GM18499 (cell line): ENCODE results near the gene SMAD6.
"Not testable (repeated sequence)": the region's sequence is repeated elsewhere in the genome, so short reads cannot be mapped to it uniquely, and the experiment has no call there.

ENCODE experiments used
- ATAC-seq: cut with Tn5 transposase; IDR thresholded peaks from one replicate; pipeline ENCODE4 v1.9.1; 2021; ENCODE audit warnings: moderate number of reproducible peaks; ENCODE audit not compliant: insufficient read depth, unreplicated experiment

SMAD6 gene

DNA sequence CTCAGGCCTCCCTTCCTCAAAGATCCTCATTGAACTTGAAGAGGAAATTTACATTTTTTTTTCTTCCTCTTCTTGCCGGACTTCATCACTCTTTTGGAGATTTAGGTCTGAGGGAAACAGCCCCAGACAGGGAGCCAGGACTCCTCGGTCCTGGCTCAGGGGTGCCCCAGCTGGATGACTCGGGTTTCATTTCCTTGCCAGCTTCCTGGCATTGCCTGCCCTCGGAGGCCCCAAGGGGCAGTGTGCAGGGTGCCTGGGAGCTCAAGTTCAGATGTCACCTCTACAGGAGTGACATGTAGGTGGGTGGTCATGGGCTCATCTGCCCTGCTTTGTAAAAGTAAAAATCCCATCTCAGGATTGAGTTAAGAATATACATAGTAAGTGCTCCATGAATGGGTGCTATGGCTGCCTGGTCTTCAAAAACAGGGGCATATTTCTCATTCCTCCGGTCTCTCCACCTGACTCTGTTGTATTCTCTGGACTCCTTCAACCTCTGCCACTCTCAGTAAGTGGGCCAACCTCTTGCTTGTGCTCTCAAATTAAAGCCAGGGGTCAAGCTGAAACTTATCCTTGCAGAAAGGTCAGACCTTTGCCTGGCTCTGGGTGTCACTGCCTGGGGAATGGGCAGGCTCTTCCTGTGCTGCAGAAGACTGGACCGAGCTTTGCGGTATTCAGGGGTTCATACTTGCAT lies 51.8 kb downstream of the SMAD6 start:
- no peak for ATAC-seq

DNA sequence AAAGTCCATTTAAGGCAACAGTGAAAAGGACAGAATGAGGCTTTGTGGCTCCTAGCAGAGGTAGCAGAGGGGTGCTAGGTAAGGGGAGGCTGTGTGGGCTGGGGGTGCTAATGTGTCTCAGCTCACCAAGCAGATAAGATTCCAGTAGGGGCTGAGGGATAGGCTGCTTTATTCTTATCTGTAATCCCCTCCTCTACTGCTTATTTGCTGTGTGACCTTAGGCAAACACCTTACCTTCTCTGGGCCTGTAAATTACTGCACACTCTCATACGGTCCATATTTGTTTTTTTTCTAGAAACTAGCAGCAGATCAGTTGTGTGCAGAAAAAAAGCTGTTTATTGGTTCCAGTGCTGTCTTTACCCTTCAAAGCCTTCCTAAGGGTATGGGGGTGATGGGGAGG lies 52.8 kb downstream of the SMAD6 start:
- no peak for ATAC-seq

DNA sequence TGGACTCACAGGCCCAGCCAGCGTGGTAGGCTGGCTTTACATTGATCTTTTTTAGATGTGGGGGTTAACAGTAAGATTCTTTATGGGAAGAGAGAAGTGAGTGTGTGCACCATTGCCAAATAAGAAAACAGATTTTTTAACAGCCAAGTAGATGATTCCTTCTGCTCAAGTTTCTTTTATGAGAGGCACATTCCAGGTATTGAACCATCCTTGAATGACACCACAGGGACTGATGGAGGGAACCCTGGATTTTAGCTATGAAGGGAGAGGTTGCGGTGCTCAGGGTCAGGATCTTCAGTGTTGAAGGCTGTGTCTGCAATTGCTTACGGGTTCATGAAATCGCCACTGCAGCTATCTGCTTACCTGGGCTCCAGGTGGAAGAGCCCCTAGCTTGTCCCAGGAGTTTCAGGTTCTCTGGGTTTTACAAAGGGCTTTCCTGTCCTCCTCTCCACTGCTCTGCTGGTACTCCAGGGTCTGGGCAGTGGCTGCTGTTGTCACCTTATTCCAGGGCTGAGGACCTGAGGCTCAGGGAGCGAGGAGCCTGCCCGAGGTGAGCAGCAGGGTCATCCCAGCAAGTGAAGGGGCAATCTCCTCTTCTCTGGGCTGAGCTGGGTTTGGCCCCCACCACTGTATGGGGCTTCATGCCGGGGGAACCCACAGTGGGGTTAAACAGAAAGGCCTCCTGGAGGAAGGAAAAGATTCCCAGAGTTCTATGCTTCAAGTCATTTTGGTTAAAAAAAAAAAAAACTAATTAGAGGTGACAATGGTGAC lies 53.4 kb downstream of the SMAD6 start:
- ATAC-seq, result no peak

DNA sequence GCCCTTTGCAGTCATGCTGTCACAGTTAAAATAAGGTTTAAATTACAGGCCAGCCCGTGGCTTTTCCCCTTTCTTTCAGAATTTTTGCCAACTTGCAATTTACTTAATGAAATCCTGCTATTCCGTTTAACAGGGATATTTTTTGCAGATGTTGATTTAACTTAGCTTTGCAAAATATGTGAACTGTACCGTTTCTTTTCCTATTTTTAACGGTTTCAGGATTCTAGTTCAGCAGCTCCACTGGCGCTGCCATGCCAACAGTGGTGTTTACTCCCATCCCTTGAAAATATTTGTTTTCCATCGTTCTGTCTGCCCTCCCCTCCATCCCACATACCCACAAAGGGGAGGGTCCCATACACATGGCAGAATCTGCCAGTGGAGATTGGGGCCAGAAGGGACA lies 54.3 kb downstream of the SMAD6 start:
- ATAC-seq, result no peak

DNA sequence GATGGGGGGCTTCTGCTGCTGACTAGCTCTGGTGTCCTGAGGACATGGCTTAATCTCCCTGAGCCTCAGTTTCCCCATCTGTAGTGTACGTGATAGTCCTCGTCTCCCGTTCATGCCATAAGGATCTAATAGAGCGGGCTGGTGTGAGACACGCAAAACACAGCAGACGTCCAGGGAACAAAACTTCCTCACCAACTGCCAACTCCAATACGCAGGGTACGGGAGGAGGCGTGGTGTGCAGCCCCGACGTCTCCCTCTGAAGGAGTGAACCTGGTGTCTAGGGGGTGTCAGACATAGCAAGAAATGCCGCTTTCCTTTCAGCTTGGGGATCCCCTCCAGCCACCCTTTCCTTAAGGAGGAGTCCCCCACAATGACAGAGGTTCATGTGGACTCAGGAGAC lies 55.0 kb downstream of the SMAD6 start:
- ATAC-seq, result no peak

DNA sequence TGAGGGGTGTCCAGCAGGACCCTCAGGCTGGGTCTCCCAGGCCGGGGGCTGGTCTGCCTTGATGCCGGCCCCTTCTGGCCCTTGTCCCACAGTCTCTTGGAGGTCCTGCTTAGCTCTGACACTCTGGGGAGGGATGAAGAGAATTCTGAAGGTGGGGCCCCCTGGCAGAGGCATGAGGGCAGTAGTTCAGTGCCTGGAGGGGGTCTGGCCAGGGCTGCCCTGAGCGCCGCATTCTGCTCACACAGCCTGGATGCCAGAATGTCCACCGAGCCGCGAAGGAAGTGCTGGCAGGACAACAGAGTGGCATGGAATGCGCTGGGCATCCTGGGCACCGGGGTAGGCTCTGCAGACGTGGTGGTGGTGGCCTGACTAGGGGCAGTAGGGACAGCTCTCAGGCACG lies 55.5 kb downstream of the SMAD6 start:
- no peak for ATAC-seq

DNA sequence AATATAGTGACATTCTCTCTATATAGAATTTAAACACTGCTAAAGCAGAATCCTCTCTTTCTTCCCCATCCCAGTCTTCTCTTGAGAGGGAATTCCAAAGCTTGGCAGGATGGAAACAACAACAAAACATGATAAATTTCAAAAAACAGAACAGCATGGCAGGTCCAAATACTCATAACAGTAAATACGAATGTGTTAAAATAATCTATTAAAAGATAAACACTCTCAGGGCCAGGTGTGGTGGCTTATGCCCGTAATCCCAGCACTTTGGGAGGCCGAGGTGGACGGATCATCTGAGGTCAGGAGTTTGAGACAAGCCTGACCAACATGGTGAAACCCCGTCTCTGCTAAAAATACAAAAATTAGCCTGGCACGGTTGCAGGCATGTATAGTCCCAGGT lies 56.2 kb downstream of the SMAD6 start:
- not testable (repeated sequence) for ATAC-seq

DNA sequence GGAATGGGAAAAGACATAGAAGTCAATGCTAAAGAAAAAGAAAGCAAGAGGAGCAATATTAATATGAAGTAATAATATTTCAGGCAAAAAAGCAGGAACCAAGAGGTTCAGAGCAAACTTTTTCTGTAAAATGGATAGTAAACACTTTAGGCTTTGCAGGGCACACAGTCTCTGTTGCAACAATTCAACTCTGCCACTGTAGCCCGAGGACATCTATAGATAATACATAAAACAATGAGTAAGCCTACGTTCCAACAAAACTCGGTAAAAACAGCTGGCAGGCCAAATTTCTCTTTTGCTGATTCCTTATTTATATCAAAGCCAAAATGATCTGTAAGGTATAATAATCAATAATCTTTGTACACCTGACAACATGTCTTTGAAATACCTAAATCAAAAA lies 56.8 kb downstream of the SMAD6 start:
- ATAC-seq, result no peak

DNA sequence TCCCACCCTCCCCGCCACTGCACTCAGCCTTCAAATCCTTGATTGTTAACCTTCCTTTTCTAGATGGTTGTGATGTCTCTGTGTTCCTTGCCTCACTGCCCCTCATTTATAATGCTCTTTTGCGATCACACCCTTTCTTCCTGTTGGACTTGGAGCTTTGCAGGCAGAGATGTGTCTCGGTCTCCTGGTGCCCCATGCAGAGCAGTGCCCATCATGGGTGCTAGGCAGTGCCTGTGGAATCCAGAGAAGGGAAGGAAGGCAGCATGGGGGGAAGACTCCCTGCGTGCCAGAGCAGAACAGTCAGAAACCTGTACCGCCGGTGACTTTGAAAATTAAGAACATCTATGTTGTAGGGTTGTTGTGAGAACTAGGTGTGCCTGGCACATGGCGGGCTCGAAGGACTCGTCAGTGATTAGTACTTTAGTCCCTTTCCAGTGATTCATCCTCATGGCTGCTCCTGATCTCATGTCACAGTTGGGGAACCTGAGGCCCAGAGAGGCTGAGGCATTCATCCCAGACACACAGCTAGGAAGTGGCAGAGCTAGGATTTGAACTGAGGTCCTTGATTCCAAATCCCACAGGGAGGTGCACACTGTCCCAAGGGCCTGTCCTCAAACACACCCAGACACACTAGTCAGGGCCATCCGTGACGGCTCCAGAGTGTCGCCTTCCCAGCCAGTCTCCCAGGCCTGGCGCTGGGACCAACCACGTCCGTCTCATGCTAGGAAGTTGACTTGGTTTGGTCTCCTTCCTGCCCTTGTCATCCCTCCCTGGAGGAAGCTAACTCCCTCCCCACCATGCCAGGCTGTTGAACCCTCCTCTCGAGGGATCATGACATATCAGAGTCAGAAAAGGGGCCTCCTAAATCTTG lies 58.3 kb downstream of the SMAD6 start:
- ATAC-seq, result no peak

DNA sequence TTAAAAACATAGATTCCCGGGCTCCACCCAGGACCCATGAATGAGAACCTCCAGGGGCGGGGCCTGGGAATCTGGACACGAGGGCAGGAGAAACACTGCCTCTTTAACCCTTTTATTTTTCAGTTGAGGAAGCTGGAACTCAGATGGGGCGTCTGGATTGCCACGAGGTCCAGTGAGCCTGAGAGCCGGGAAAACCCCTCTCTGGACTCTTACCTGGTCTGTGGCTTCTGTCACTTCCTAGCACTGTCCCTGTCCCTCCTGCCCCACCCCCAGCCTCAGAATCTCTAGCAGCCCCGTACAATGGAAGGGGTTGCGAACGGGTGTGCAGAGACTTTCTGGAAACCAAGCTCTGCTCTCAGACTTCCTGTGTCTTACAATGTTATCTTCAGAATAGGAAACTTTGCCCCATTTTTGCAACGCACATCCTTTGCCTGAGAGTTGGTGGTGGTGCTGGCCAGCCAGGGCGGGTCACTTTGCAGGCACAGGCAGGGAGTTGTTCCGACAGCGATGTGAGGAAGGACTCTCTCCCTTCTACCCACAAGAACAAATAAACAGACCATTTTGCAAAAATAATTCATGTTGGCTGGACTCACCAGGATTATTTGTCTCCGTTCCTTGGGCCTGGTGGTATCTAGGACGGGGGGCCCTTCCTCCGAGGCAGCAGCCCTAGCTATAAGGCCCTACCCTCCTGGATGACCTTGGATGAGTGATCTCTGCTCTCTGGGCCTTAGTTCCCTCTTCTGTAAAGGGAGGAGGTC lies 59.1 kb downstream of the SMAD6 start:
- no peak for ATAC-seq

DNA sequence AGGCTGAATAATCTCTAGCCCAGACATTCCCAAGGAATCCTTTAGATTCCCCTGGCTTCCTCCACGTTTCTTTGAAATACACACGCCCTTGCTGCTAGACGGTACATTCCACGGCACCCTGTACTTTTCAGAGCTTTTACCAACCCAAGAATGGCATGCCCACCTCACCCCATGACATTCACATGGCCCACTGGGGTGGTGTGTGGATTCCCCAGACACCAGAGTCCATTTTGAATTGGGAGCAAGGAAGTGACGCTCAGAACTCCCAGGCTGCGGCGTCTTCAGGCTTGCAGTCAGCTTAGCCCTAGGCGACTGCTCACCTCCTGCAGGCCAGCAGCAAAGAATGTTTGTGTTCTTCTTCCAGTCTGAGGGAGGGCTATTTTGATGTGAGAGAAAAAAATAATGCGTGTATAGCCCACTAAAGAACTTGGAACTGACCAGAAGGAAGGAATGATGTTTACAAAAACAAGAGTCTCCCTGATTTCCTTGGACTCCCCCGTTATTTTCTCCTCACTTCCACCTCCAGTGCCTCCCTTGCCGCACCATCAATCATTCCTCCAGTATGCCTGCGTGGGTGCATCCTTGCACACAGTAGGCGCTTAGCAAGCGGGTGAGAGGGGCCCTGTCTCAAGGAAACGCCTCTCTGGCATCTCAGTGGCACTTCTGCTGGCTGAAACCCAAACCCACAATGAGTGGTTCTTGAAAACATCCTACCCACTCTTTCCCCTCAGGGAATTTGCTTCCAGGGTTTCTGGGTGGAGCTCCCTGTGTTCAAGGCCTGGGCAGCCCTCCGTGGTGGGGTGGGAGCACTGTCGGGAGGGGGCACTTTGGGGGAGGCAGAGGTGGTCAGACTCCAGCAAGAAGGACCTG lies 59.9 kb downstream of the SMAD6 start:
- ATAC-seq, result no peak

DNA sequence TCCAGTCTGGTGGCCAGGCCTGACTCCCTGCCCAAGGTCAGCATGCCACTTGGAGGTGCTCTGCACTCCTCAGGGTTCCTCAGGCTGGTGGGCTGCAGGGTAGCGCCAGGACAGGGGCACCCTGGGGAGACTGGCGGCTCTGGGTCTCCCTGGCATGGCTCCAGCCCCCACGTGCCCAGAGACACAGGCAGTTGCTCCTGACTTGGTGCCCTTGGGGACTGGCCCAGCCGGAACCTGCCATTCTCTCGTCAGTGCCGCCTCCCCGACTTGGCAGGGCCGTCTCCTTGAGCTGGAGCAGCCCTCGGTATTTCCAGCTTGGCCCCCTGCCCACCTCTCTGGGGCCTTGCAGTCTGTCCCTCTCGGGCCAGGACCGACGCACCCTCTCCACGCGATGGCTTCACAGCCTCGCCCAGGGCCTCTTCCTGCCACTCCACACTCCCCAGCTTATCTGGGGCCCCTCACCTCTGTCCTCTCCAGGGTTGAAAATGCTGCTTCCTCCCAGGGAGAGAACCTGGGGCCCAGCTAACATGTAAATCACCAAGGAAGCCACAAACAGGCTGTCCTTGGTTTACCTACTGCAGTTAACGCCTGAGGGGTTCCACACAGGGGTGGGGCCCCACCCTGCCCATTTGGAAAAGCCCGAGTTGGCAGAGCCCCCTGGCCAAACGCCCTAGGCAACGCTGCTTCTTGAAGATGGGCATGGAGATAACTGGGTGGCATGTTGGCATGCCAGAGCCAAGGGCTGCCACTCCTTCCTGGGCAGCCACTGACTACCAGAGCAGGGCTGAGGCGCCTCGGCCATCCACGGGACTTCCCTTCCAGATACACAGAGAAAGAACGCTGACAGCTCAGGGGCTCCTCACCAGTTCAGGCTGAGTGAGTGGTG lies 61.4 kb downstream of the SMAD6 start:
- no peak for ATAC-seq

DNA sequence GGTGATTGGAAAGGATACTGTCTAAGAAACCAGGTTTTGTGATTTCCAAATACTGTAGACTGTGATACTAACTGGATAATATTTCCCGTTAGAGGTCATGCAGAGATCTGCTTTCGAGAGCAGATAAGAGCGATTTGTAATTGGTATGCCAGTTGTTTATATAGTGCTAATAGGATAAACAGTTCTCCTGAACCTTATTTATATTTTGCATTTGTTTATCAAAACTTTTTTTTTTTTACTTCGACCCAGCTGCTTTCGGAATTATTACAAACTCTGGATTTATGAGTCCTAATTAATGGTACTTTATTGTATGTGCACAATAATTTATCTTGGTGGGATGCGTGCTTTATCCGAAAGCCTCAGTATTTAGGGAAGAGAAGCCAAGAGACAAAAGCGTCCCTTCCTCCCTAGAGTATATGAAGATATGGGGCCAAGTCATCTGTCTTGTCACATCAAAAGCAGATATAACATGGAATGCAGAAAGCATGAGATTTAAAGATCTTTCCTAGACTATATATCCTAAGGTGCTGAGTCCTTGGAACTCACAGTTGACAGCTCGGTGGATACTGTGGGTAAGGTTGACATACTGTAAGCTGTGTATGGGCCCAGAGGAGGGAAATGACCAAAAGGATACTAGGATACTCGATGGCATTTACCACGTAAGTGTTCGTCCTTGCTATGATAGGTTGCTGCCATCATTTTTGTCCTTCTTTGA lies 62.2 kb downstream of the SMAD6 start:
- ATAC-seq, result no peak

DNA sequence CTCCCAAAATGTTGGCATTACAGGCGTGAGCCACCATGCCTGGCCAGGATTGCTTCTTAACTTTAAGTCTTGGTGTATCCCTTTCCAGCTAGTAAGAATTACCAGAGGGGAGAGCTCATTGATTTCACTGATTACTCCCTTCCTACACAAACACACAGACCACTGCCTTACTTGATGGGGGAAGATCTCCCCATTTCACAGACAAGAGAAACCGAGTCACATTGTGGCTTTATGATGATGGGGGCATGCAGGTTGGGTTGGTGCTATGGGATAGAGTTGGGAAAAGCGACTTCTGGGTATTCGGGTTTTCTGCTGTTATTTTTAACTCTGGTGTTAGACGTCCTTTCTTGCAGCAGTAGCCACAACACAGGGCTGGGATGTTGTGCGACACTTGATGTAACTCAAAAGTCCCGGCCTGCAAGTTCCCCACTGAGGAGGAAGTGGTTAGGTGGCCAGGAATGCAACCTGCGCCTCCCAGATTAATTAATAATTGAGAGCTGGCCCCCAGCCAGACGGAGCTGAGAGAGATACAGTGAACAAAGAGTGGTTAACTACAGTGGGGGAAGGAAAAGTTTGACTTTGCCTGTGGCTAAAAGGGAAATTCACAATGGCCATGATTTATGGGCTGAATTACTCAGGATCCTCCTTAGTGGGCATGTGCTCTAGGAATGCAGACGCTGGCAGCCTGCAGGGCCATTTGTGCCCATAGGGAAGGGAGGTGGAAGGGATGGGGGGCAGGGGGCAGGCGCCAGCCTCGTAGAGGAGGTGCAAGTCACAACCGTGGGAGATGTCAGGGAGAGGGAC lies 63.6 kb downstream of the SMAD6 start:
- ATAC-seq, result no peak

DNA sequence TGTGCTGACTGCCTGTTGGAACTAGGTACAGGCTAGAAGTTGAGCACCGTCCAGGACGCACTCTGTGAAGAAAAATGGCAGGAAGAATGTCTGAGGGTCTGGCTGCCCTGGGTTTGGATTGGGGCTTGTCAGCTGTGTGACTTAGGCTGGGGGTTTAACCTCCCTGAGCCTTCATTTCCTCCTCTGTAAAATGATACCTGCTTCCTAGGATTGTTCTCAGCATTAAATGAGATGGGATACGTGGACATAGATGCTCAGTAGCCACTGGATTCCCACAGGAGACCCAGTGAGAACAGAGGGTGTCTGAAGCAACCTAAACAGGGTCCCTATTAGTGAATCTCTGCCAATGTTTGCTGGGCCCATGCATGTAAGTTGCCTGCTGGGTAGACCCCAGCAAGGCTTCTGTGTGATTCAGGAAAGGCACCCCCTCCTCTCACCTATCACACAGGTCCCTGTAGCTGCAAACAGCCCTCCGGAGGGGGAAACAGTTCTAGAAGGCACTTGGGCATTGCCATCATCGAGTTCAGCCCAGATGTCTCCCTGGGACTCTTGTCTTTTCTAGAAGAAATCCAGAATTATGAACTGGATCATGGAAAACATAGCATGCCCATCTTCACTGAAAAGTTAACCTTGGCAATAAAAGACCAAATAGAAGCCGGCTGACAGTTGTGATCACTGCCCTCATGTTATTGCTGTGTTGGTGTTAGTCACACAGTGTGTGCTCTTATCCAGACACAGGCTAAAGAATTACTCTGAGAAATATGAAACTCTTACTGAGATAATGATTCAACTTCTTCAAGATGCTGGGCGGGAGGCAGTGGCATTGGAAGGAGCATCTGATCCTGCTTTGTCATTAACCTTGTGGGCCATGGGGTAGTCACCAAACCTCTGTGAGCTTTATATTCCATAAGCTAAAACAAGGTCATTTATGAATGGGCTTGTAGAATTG lies 64.5 kb downstream of the SMAD6 start:
- no peak for ATAC-seq

DNA sequence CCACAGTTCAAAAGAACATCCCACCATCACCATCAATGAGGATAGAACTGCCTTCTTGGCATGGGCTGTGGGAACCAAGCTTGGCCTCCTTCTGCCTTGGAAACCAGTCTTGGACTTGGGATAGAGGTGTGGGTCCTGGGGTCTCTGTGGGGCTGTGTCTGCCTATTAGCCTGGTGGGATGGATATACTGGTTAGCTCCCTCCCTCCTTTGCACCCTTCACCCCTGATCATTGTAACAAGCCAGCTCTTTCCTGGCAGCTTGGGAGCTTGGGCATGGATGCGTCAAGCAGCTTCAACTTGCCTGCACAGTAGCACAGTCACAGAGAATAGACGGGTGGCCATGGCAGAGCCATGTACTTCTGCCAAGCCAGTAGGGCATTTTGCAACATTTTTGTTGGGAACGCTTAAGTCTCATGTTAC lies 65.2 kb downstream of the SMAD6 start:
- no peak for ATAC-seq
